H9 (cell line): ENCODE measurements around the gene ST3GAL5. TPM values are rescaled to one million over a fixed set of nuclear protein-coding genes. Genes with fewer than 3 reads are reported as not detected.

Experiments used
- DNase-seq: peaks from one replicate; pipeline ENCODE4 v3.0.0-alpha.2; 2017
- H2AFZ ChIP-seq: one replicate; pipeline ENCODE4 v1.6.1; 2013; ENCODE audit warnings: mild to moderate bottlenecking, low read length, control low read depth, moderate library complexity
- H2AK5ac ChIP-seq: 2 replicates; pipeline ENCODE4 v1.6.1; 2013; ENCODE audit warnings: low read length, control low read depth, mixed read lengths; ENCODE audit not compliant: insufficient read length
- H2BK120ac ChIP-seq: one replicate; pipeline ENCODE4 v1.6.1; 2013; ENCODE audit warnings: low read depth, mild to moderate bottlenecking, low read length, control low read depth, inconsistent platforms; ENCODE audit not compliant: poor library complexity, severe bottlenecking
- H2BK12ac ChIP-seq: 2 replicates; pipeline ENCODE4 v1.6.1; 2013; ENCODE audit warnings: low read length, control low read depth, mixed read lengths, low read depth; ENCODE audit not compliant: insufficient read length
- H2BK15ac ChIP-seq: 2 replicates; pipeline ENCODE4 v1.6.1; 2013; ENCODE audit warnings: low read depth, low read length, control low read depth
- H2BK20ac ChIP-seq: one replicate; pipeline ENCODE4 v1.6.1; 2013; ENCODE audit warnings: low read depth, mild to moderate bottlenecking, low read length, control low read depth, inconsistent platforms; ENCODE audit not compliant: poor library complexity, severe bottlenecking
- H2BK5ac ChIP-seq: 2 replicates; pipeline ENCODE4 v1.6.1; 2013; ENCODE audit warnings: low read length, control low read depth, mixed read lengths; ENCODE audit not compliant: insufficient read length
- H3K14ac ChIP-seq: 2 replicates; pipeline ENCODE4 v1.6.1; 2013; ENCODE audit warnings: low read length, control low read depth; ENCODE audit not compliant: insufficient read depth
- H3K18ac ChIP-seq: 2 replicates; pipeline ENCODE4 v1.6.1; 2013; ENCODE audit warnings: low read depth, mild to moderate bottlenecking, mixed read lengths, low read length, control low read depth; ENCODE audit not compliant: insufficient read length
- H3K23ac ChIP-seq: 2 replicates; pipeline ENCODE4 v1.6.1; 2013; ENCODE audit warnings: low read length, control low read depth, mixed read lengths, low read depth; ENCODE audit not compliant: insufficient read length
- H3K23me2 ChIP-seq: 2 replicates; pipeline ENCODE4 v1.6.1; 2013; ENCODE audit warnings: low read depth, mild to moderate bottlenecking, mixed read lengths, low read length, control low read depth; ENCODE audit not compliant: insufficient read length, poor library complexity, severe bottlenecking
- H3K27ac ChIP-seq: 2 replicates; pipeline ENCODE4 v1.5.1; 2013; ENCODE audit warnings: low read length, control low read depth, mixed read lengths, low read depth; ENCODE audit not compliant: insufficient read length
- H3K27me3 ChIP-seq: 2 replicates; pipeline ENCODE4 v1.6.1; 2013; ENCODE audit warnings: low read length, control low read depth, inconsistent platforms; ENCODE audit not compliant: insufficient read depth
- H3K4ac ChIP-seq: 2 replicates; pipeline ENCODE4 v1.6.1; 2013; ENCODE audit warnings: low read depth, mild to moderate bottlenecking, control low read depth, inconsistent platforms, low read length, moderate library complexity
- H3K4me1 ChIP-seq: 2 replicates; pipeline ENCODE4 v1.6.1; 2013; ENCODE audit warnings: low read length, control low read depth, inconsistent platforms; ENCODE audit not compliant: insufficient read depth
- H3K4me2 ChIP-seq: 2 replicates; pipeline ENCODE4 v1.6.1; 2013; ENCODE audit warnings: low read length, control low read depth, mixed read lengths; ENCODE audit not compliant: insufficient read length, insufficient read depth
- H3K56ac ChIP-seq: 2 replicates; pipeline ENCODE4 v1.6.1; 2013; ENCODE audit warnings: low read depth, mild to moderate bottlenecking, mixed read lengths, low read length, control low read depth; ENCODE audit not compliant: insufficient read length
- H3K79me1 ChIP-seq: 2 replicates; pipeline ENCODE4 v1.6.1; 2013; ENCODE audit warnings: low read depth, mild to moderate bottlenecking, moderate library complexity, low read length, control low read depth, inconsistent platforms; ENCODE audit not compliant: insufficient read depth, poor library complexity, severe bottlenecking
- H3K79me2 ChIP-seq: 2 replicates; pipeline ENCODE4 v1.6.1; 2013; ENCODE audit warnings: low read length, control low read depth, inconsistent platforms; ENCODE audit not compliant: insufficient read depth
- H3K9ac ChIP-seq: 2 replicates; pipeline ENCODE4 v1.6.1; 2013; ENCODE audit warnings: low read length, control low read depth, mixed read lengths; ENCODE audit not compliant: insufficient read length; ENCODE audit errors: extremely low read depth
- H3K9me3 ChIP-seq: one replicate; pipeline ENCODE4 v1.6.1; 2013; ENCODE audit warnings: low read depth, low read length, inconsistent platforms; ENCODE audit not compliant: control insufficient read depth
- H3T11ph ChIP-seq: one replicate; pipeline ENCODE4 v1.6.1; 2013; ENCODE audit warnings: mild to moderate bottlenecking, low read length, control low read depth, inconsistent platforms
- H4K20me1 ChIP-seq: one replicate; pipeline ENCODE4 v1.6.1; 2013; ENCODE audit not compliant: control insufficient read depth, insufficient read length, insufficient read depth
- H4K5ac ChIP-seq: 2 replicates; pipeline ENCODE4 v1.6.1; 2013; ENCODE audit warnings: low read depth, mild to moderate bottlenecking, mixed read lengths, low read length, control low read depth; ENCODE audit not compliant: insufficient read length
- H4K8ac ChIP-seq: replicated peaks from 2 replicates; pipeline ENCODE4 v1.6.1; 2013; ENCODE audit warnings: low read length, control low read depth, mixed read lengths, low read depth; ENCODE audit not compliant: insufficient read length
- H4K91ac ChIP-seq: 2 replicates; pipeline ENCODE4 v1.6.1; 2013; ENCODE audit warnings: low read depth, mild to moderate bottlenecking, moderate library complexity, mixed read lengths, low read length, control low read depth; ENCODE audit not compliant: insufficient read length
- H3K27ac Mint-ChIP-seq, 3 experiments: 2 replicates in 2 of 3; 3 replicates in 1 of 3; pipeline ENCODE4 v1.8.0; 2020 to 2021; ENCODE audit warnings: mixed read lengths in 3 of 3, mild to moderate bottlenecking in 1 of 3, moderate library complexity in 1 of 3
- H3K27me3 Mint-ChIP-seq: 2 replicates; pipeline ENCODE4 v1.8.0; 2021; ENCODE audit warnings: low read depth, mild to moderate bottlenecking, moderate library complexity, mixed read lengths
- H3K36me3 Mint-ChIP-seq, 3 experiments: 2 replicates in 2 of 3; 3 replicates in 1 of 3; pipeline ENCODE4 v1.8.0; 2020 to 2021; ENCODE audit warnings: low read depth in 3 of 3, mixed read lengths in 3 of 3; ENCODE audit not compliant: insufficient read depth in 1 of 3
- H3K4me1 Mint-ChIP-seq, 2 experiments: 2 replicates each; pipeline ENCODE4 v1.8.0; 2020; ENCODE audit warnings: mixed read lengths in 2 of 2
- H3K4me3 Mint-ChIP-seq, 2 experiments: 2 replicates in 1 of 2; 3 replicates in 1 of 2; pipeline ENCODE4 v1.8.0; 2020 to 2021; ENCODE audit warnings: mild to moderate bottlenecking in 2 of 2, mixed read lengths in 2 of 2, moderate library complexity in 1 of 2
- H3K9me3 Mint-ChIP-seq, 2 experiments: 2 replicates in 1 of 2; 3 replicates in 1 of 2; pipeline ENCODE4 v1.8.0; 2020; ENCODE audit warnings: mild to moderate bottlenecking in 2 of 2, mixed read lengths in 2 of 2, moderate library complexity in 1 of 2
- WGBS: extraction: QIAGEN DNeasy Blood & Tissue Kit; methylation state at CpG from one replicate; pipeline ENCODE4 v1.1.7; 2013; ENCODE audit warnings: missing lambda C conversion rate, low lambda C conversion rate, mixed read lengths; ENCODE audit not compliant: insufficient read length; ENCODE audit errors: extremely low coverage; 5-methylcytosine and 5-hydroxymethylcytosine counted together
- total RNA-seq: library from RNA; stranded (reverse); gene quantifications from 2 replicates; pipeline ENCODE4 v1.2.1, GENCODE V29; 2021
- TF ChIP-seq, protein P1 (sequence below): fragments of 200-600 bp; sonication (generic); conservative IDR thresholded peaks from 3 replicates; pipeline ENCODE4 v1.8.0; 2021; ENCODE audit warnings: antibody characterized with exemption, mild to moderate bottlenecking

ST3GAL5 gene
- total RNA-seq, 1 experiment from 2014 or later = 3.3 TPM

DNA sequence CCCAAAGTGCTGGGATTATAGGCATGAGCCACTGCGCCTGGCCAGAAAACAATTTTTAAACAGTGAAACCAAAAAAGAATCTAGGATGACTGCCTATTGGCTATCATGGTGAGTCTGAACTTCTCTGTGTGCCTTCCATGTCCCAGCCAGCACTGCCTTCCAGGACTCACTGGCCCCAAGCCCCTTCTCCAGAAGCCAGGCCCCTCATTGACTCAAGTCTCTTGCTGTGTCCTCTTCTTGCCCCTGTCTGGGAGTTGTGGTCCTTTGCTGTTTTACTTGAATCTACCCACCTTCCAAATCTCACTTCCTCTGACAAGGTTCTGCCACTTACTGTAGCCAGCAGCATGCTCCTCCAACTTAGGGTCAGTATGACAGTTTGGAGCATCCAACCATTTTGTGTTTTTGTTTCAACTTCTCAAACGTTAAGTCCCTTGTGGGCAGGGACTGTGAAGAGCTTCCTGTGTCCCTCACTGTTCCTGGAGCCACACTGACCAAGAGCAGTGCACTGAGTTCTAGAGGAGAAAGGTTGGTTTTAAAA, 41.7 kb downstream of the ST3GAL5 start:
- H3K9me3 Mint-ChIP-seq = peaks cover 0 to 3% of the 10 kb centered on the region in 2 experiments; a peak in 2 of 5 replicates
- peaks cover 0 to 1% (median under 1%) of the 10 kb centered on the region in 3 experiments; a peak in 2 of 7 replicates for H3K36me3 Mint-ChIP-seq
- Histone ChIP-seq H2AK5ac (no peak overlapping the region), H3K79me2 (no peaks in the 10 kb centered on the region; the same call in 1 of the 2 replicates), H2BK15ac (no peak overlapping the region), H4K5ac (no peak overlapping the region), H3K9ac (no peak overlapping the region), H2BK20ac (no peak overlapping the region), H3K27me3 (no peaks in the 10 kb centered on the region), H4K8ac (no peak overlapping the region), H3K14ac (no peak overlapping the region), H4K20me1 (no peaks in the 10 kb centered on the region), H3K9me3 (no peaks in the 10 kb centered on the region), H3K79me1 (no peaks in the 10 kb centered on the region), H3K4ac (no peak overlapping the region), H3K23me2 (no peaks in the 10 kb centered on the region), H2BK5ac (no peak overlapping the region), H3K23ac (no peak overlapping the region), H2BK120ac (no peak overlapping the region), H3K4me1 (no peaks in the 10 kb centered on the region; the same call in 1 of the 2 replicates), H4K91ac (no peak overlapping the region), H3T11ph (no peak overlapping the region), H2BK12ac (no peak overlapping the region), H3K18ac (no peak overlapping the region), H2AFZ (no peak overlapping the region), H3K56ac (no peak overlapping the region), H3K4me2 (no peak overlapping the region), H3K27ac (no peak overlapping the region)
- no peak overlapping the region for H3K27ac Mint-ChIP-seq
- no CpG with 5 or more reads among the region's 2 CpGs for whole genome bisulfite sequencing
- DNase-seq = no peak
- no peak overlapping the region for H3K4me3 Mint-ChIP-seq
- TF ChIP-seq, protein P1, sequence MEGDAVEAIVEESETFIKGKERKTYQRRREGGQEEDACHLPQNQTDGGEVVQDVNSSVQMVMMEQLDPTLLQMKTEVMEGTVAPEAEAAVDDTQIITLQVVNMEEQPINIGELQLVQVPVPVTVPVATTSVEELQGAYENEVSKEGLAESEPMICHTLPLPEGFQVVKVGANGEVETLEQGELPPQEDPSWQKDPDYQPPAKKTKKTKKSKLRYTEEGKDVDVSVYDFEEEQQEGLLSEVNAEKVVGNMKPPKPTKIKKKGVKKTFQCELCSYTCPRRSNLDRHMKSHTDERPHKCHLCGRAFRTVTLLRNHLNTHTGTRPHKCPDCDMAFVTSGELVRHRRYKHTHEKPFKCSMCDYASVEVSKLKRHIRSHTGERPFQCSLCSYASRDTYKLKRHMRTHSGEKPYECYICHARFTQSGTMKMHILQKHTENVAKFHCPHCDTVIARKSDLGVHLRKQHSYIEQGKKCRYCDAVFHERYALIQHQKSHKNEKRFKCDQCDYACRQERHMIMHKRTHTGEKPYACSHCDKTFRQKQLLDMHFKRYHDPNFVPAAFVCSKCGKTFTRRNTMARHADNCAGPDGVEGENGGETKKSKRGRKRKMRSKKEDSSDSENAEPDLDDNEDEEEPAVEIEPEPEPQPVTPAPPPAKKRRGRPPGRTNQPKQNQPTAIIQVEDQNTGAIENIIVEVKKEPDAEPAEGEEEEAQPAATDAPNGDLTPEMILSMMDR = no peak
- H3K4me1 Mint-ChIP-seq = peaks cover 2 to 5% of the 10 kb centered on the region in 2 experiments; a peak in 2 of 4 replicates
- no peaks in the 10 kb centered on the region for H3K27me3 Mint-ChIP-seq
